HG02610 (cell line): ENCODE data around the gene TLL2.

Source experiments
- ATAC-seq: cut with Tn5 transposase; IDR thresholded peaks from one replicate; pipeline ENCODE4 v1.9.1; 2021; ENCODE audit warnings: mild to moderate bottlenecking, moderate library complexity; ENCODE audit not compliant: unreplicated experiment

Gene TLL2

GRCh38 chr10:96367470-96367869 is 146.3 kb downstream of the TLL2 start:
- no peak for ATAC-seq

- no peak for ATAC-seq
Measured at GRCh38 chr10:96366508-96366907, 147.2 kb downstream of the TLL2 start.

- no peak for ATAC-seq
Measured at GRCh38 chr10:96365571-96365970, 148.2 kb downstream of the TLL2 start.

GRCh38 chr10:96360766-96361165 is 153.0 kb downstream of the TLL2 start:
- ATAC-seq: no peak

- ATAC-seq: no peak
Measured at GRCh38 chr10:96360331-96360730, 153.4 kb downstream of the TLL2 start.

GRCh38 chr10:96359616-96360015 is 154.1 kb downstream of the TLL2 start:
- ATAC-seq: no peak

GRCh38 chr10:96358851-96359540 is 154.7 kb downstream of the TLL2 start, which contains the start of gene OPALIN:
Gene OPALIN, minus strand, starts transcription at chr10:96359002. Its CDS starts 106 bp downstream, at chr10:96358896.
- no peak for ATAC-seq

GRCh38 chr10:96357038-96357620 is 156.6 kb downstream of the TLL2 start:
- ATAC-seq: no peak

- ATAC-seq: no peak
Measured at GRCh38 chr10:96352582-96352981, 161.1 kb downstream of the TLL2 start.

- no peak for ATAC-seq
Measured at GRCh38 chr10:96352027-96352426, 161.7 kb downstream of the TLL2 start.

- ATAC-seq: no peak
Measured at GRCh38 chr10:96346295-96346694, 167.4 kb downstream of the TLL2 start.

- ATAC-seq: no peak
Measured at GRCh38 chr10:96345222-96345621, 168.5 kb downstream of the TLL2 start.

GRCh38 chr10:96344178-96344577 is 169.5 kb downstream of the TLL2 start:
- ATAC-seq: no peak

- ATAC-seq: no peak
Measured at GRCh38 chr10:96342402-96342801, 171.3 kb downstream of the TLL2 start.

- peak; percentile 90 for ATAC-seq
Measured at GRCh38 chr10:96341219-96342182, 172.2 kb downstream of the TLL2 start.

GRCh38 chr10:96339956-96340904 is 173.5 kb downstream of the TLL2 start:
- ATAC-seq: peak; percentile 36

GRCh38 chr10:96339383-96339782 is 174.3 kb downstream of the TLL2 start:
- ATAC-seq: no peak

GRCh38 chr10:96338279-96338925 is 175.3 kb downstream of the TLL2 start:
- ATAC-seq: no peak

- no peak for ATAC-seq
Measured at GRCh38 chr10:96337106-96337505, 176.6 kb downstream of the TLL2 start.
